Posterior vena cava (tissue), 2 donors: Measurements from ENCODE around the gene TMUB1. TPM values are rescaled to one million over a fixed set of nuclear protein-coding genes. Genes with fewer than 3 reads are reported as not detected.

Source experiments
- DNase-seq: peaks from one replicate; pipeline ENCODE4 v3.0.0-alpha.2; 2020; ENCODE audit warnings: low spot score
- intact Hi-C, 2 donors: fragments of 100-400 bp; cut with DNase I; formaldehyde crosslinking; loops; one replicate each; pipeline versions ENCODE4 v1.14.1 to v1.14.2; 2022 to 2023
- total RNA-seq, 2 donors: library from RNA; stranded (reverse); fragmentation: NEBNext Ultra II Directional; extraction: Animal tissue kit (Norgen Biotek cat#: 25700); gene quantifications; one replicate each; pipeline ENCODE4 v1.2.1, GENCODE V29; 2021
- donor health status: DM: yes; HTN: yes; CAD: no.
- donor health status: DM: yes; HTN: yes; CAD: no.

TMUB1 gene
- total RNA-seq, 2 donors from 2014 or later, result 27.4 to 27.7 TPM

DNA sequence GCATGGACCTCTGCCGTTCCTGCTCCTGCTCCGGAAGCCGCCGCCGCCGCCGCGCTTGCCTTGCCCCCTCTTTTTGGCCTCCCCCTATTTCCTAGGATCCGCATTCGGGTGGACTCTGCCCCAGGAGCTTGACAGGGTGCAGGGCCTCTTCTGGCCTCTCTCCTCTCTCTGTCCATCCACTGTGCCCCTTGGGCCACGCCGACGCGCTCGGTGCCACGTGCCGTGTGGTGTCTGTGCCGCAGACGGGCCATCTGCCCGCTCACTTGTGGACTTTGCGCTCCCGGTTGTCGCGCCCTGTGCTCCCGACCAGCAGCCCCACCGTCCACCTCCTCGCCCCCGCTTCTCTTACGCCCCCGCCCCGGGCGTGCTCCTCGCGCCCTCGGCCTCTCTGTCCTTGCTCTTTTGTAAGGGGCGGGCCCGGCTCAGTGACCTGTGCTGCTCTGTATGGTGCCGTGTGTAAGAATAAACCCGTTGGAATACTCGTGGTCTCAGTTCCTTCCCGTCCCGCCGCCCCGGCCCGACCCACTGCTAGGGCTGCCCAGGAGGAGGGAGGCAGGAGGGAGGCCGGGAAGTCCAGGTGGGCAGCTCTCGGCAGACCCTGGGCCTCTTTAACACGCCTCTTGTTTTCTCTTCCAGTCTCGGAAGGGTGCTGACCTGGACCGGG is 40.0 kb upstream of the TMUB1 start:
- no peak for DNase-seq
- intact Hi-C loops, result loop anchor here in 1 of 2 donors (5.0 kb wide), 1 partner anchor 179 kb away; no protein-coding TSS in a partner anchor

DNA sequence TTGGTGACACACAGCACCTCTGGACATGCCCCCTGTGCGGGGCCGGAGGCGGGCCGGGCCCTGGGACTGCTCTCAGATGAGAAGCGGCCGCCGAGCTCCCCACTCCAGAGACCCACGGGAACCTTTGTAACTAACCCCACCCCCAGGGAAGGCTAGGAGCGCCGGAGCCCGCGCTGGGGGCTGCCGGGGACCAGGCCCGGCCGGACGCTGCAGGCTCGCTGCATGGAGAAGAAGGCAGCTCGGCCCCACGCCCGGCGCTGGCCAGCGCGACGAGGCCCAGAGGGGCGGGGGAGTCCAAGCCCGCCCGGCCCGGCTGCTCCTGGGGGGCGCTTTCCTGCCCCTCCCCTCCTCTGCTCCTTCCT is 39.5 kb upstream of the TMUB1 start:
- DNase-seq, result no peak
- intact Hi-C loops, result loop anchor here in 1 of 2 donors (5.0 kb wide), 1 partner anchor 180 kb away; no protein-coding TSS in a partner anchor

- intact Hi-C loops, result loop anchor here in 1 of 2 donors (5.0 kb wide), 1 partner anchor 180 kb away; no protein-coding TSS in a partner anchor
- DNase-seq, result no peak
Observed at GRCh38 chr7:151122276-151122675, 39.0 kb upstream of the TMUB1 start.

DNA sequence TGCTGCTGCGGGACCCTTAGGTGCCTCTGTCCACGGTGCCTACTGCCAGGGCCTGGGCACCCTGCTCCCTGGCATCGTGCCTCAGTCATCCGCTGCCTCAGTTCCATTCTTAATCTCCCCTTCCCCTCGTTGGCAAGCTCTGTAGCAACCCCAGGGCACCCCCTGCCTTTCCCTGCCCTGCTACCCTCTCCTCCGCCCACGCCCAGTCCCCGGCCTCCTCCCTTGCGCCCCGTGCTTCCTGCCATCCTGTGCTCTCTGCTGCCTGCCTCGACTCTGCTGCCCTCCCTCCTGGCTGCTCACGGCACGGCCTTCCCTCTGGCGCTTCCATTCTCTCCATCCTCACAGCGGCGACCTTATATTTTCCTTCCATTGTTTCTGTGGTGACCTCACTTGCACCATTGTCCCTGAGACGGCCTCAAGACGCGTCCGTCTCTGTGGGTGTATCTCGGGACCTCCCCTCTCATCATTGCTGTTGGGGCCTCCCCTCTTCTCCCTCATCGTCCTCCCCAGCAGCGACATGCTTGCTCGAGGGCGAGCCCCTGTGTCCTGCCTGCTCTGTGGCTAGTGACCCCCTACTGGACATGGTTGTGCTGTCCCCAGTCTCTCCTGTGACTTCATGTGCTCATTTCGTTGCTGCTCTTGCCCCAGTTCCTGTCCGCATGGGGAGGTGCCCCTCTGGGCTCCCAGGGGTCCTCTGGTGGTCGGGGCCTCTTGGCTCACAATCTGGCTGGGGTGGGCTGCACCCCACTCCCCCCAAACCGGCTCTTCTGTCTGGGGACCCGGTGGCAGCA is 38.3 kb upstream of the TMUB1 start:
- intact Hi-C loops, result loop anchor here in 1 of 2 donors (5.0 kb wide), 1 partner anchor 181 kb away; no protein-coding TSS in a partner anchor
- no peak for DNase-seq

GRCh38 chr7:151120896-151121295 is 37.6 kb upstream of the TMUB1 start:
- intact Hi-C loops, result loop anchor here in 1 of 2 donors (5.0 kb wide), 1 partner anchor 181 kb away; no protein-coding TSS in a partner anchor
- DNase-seq, result no peak

GRCh38 chr7:151119902-151120301 is 36.6 kb upstream of the TMUB1 start:
- DNase-seq, result no peak
- intact Hi-C loops, result loop anchor here (5.0 kb wide), 2 partner anchors 103 to 182 kb away; no protein-coding TSS in a partner anchor

DNA sequence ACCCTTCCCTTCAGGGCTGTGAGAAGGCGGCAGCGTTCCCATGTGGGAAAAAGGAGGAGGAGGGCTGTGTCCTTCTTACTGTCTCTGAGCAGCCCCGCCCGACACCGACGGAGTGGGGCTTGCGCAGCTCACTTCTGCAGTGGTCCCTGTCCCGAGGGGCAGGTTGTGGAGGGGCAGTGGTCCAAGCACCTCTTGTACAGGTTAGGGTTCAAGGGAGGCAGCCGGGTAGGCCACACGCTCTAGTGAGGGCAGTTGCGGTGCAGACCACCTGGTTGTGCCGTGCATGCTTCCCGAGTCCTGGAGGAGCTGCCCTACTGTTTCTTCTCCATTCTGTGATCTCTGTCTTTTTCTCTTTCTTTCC is 35.7 kb upstream of the TMUB1 start:
- intact Hi-C loops, result loop anchor here in 1 of 2 donors (5.0 kb wide), 1 partner anchor 102 kb away; no protein-coding TSS in a partner anchor

GRCh38 chr7:151118108-151119054 is 35.1 kb upstream of the TMUB1 start:
- intact Hi-C loops, result loop anchor here in 1 of 2 donors (5.0 kb wide), 1 partner anchor 101 kb away; no protein-coding TSS in a partner anchor
- no peak for DNase-seq

More for the DNA sequence above, 35.7 kb upstream of the TMUB1 start:
- DNase-seq, result no peak

DNA sequence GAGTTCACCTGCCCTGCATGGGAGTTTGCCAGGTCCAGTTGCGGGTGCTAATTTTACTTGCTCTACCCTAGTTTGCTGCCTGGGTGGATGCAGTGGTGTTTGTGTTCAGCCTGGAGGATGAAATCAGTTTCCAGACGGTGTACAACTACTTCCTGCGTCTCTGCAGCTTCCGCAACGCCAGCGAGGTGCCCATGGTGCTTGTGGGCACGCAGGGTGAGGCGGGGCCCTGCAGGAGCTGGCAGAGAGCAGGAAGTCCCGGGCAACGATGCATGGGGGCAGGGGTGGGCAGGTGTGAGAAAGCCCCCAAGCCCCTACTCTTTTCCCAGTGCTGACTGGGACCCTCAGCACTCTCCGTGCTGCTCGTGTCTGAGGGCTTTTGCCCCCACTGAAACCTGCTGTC is 34.3 kb upstream of the TMUB1 start:
- DNase-seq, result no peak
- intact Hi-C loops, result loop anchor here in 1 of 2 donors (5.0 kb wide), 1 partner anchor 100 kb away; no protein-coding TSS in a partner anchor

DNA sequence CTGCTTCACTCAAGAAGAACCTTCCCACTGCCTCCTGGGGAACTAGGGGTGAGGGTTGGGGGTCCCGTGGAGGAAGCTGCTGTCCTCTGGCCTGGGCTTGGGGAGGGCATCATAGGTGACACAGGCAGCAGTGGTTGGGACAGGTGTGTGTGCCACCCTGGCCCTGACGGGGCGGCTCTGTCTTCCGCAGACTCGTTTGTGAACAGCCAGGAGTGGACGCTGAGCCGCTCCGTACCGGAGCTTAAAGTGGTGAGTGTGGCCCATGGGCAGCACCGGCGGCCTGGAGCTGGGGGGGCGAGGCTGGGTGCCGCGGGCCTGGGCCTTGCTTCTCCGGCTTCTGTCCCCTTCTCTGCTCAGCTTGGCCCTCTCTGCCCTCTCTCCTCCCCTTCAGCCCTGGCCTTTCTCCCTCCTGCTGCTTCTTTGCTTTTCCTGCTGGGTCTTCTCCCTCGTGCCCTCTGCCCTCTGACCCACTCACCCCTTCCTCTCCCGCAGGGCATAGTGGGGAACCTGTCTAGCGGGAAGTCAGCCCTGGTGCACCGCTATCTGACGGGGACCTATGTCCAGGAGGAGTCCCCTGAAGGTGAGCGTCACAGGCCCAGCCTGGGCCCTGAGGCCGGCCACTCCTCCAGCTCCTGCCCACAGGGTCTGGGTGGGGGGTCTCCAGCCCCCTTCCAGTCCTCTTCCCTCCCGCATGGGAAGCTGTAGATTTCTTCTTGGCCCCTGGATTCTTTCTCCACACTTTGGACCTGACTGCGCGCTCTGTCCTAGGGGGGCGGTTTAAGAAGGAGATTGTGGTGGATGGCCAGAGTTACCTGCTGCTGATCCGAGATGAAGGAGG is 33.5 kb upstream of the TMUB1 start:
- intact Hi-C loops, result loop anchor here in 1 of 2 donors (5.0 kb wide), 1 partner anchor 100 kb away; no protein-coding TSS in a partner anchor

DNA sequence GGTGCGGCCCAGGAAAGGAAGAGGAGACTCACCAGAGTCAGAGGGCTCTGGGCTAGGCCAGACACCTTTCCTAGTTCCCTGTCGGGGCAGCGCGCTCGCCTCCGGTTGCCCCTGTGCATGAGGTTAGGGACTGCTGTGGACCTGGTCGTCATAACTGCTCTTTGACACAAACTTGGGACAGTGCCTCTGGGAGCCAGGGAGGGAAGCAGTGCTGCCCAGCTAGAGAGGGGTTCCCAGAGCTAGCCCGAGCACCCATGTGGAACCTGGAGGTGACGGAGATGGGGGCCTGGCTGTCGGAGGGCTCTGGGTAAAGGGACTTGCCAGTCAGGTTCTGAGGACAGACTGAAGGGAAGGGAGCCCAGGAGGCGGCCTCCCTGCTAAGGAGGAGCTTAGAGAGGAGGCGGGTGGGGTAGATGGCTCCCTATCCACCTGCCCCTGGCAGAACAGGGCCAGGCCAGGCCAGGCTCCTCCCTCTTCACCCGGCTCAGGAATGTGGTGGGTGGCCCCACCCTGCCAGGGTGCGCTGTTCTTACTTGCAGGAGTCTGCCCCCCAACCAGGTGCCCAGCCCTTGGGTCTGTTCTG is 32.6 kb upstream of the TMUB1 start:
- intact Hi-C loops, result loop anchor here in 1 of 2 donors (5.0 kb wide), 1 partner anchor 99 kb away; no protein-coding TSS in a partner anchor
- no peak for DNase-seq

More for the DNA sequence above, 33.5 kb upstream of the TMUB1 start:
- DNase-seq, result no peak

DNA sequence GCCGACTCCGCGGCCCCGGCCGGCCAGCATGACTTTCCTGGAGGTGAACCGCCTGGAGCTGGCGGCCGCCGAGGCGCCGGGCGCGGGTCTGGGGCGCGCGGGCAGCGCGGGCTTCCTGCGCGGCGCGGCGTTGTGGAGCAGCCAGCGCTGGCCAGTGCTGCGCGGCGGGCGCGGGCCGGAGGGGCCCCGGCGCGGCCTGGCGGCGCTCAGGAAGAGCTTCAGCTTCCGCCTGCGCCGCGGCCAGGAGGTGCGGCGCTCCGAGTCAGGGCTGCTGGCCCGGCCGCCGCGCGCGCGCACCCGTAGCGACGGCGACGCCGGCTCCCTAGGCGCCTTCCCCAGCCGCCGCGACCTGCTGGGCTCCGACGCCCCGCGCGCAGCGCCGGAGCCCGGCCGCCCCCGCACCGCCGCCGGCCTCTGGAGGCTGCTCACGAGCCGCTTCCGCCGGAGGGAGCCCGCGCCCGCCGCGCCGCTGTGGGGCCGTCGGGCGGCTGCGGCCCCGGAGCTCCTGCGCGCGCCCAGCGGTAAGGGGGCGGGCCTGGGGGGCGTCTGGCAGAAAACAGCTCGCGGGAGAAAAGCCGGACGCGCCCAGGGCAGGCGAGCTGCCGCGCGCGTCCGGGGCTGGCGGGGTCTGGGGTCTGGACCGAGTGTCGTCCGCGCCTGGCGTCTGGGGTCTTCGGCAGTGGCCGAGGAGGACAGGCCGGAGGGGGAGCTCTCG is 32.0 kb upstream of the TMUB1 start:
- DNase-seq, result no peak
- intact Hi-C loops, result loop anchor here in 1 of 2 donors (5.0 kb wide), 1 partner anchor 98 kb away; no protein-coding TSS in a partner anchor

DNA sequence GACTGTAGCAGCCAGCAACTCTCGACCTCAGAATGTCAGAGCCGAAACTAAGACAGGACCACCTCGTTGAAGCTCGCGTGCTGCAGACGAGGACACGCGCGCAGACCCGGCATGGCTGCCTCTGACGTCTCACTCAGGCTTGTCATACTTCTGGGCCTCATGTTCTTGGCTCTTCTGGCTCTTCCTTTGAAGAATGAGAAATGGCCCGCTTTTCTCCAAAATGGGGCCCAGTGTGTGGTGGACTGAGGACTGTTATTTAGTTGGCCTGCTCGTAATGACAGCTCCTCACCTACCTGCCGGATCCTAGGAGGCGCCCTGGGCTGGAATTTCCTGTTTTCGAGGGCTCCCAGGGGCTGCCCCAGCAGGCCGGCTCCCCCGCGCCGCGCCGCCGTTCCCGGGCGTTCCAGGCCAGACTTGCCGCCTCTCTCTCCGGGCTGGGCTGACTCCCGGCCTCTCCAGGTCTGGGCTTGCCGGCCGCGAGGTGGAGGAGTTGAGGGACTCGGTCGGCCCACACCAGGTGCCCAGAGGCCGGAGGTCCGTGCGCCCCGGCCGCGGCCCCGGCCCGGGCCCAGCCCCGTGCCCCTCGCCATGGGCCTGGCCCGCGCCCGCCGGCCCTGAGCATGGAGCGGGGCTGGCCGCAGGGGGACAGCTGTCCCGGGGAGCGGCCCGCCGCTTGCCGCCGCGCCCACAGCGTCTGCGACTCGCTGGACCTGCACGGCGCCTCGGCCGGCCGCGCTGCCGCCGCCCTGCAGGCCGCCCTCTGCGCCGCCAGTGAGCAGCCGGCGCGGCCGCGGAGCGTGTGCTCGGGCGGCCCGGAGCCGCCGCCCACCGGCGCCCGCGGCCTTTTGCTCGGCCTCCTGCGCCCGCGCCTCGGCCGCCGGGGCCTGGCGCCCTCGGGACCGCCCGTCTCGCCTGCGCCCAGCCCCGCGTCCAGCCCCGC is 31.1 kb upstream of the TMUB1 start:
- intact Hi-C loops, result loop anchor here in 1 of 2 donors (5.0 kb wide), 3 partner anchors 77 to 217 kb away; no protein-coding TSS in a partner anchor

GRCh38 chr7:151113344-151114150 is 30.3 kb upstream of the TMUB1 start:
- intact Hi-C loops, result loop anchor here in 1 of 2 donors (5.0 kb wide), 2 partner anchors 76 to 216 kb away; no protein-coding TSS in a partner anchor
- no peak for DNase-seq

More for the DNA sequence above, 31.1 kb upstream of the TMUB1 start:
- no peak for DNase-seq
